Glutamatergic neuron (in vitro differentiated cells): ENCODE data around the gene PTPRN2. TPM values are rescaled to one million over a fixed set of nuclear protein-coding genes. Genes with fewer than 3 reads are reported as not detected.

Experiments
- DNase-seq: peaks from one replicate; pipeline ENCODE4 v3.0.0; 2022
- H3K27ac Mint-ChIP-seq: one replicate; pipeline ENCODE4 v1.8.0; 2020; ENCODE audit warnings: mild to moderate bottlenecking, mixed read lengths, inconsistent platforms; ENCODE audit not compliant: unreplicated experiment
- H3K27me3 Mint-ChIP-seq: one replicate; pipeline ENCODE4 v1.8.0; 2020; ENCODE audit warnings: mild to moderate bottlenecking, moderate library complexity, mixed read lengths, inconsistent platforms; ENCODE audit not compliant: unreplicated experiment
- H3K36me3 Mint-ChIP-seq: one replicate; pipeline ENCODE4 v1.8.0; 2020; ENCODE audit warnings: mild to moderate bottlenecking, mixed read lengths, inconsistent platforms; ENCODE audit not compliant: unreplicated experiment
- H3K4me1 Mint-ChIP-seq: one replicate; pipeline ENCODE4 v1.8.0; 2020; ENCODE audit warnings: mild to moderate bottlenecking, low read depth, mixed read lengths, inconsistent platforms; ENCODE audit not compliant: unreplicated experiment
- H3K4me3 Mint-ChIP-seq: one replicate; pipeline ENCODE4 v1.8.0; 2020; ENCODE audit warnings: mild to moderate bottlenecking, mixed read lengths, inconsistent platforms; ENCODE audit not compliant: unreplicated experiment
- H3K9me3 Mint-ChIP-seq: one replicate; pipeline ENCODE4 v1.8.0; 2020; ENCODE audit warnings: mild to moderate bottlenecking, moderate library complexity, mixed read lengths, inconsistent platforms; ENCODE audit not compliant: unreplicated experiment
- CTCF ChIP-seq: fragments of 200-600 bp; sonication (generic); IDR thresholded peaks from one replicate; pipeline ENCODE4 v1.5.0; 2021; ENCODE audit not compliant: partially characterized antibody, unreplicated experiment
- total RNA-seq: library from RNA; stranded (reverse); fragmentation: NEBNext Ultra II Directional; extraction: Animal tissue kit (Norgen Biotek cat#: 25700); gene quantifications from one replicate; pipeline ENCODE4 v1.2.1, GENCODE V29; 2021; ENCODE audit not compliant: unreplicated experiment

Gene PTPRN2
- total RNA-seq, 1 donor from 2014 or later: 49.0 TPM

GRCh38 chr7:158251061-158251965 lies 336.3 kb downstream of the PTPRN2 start:
- peaks cover 2% of the 10 kb centered on the region for H3K27me3 Mint-ChIP-seq

GRCh38 chr7:158249692-158250091 lies 337.9 kb downstream of the PTPRN2 start:
- H3K4me3 Mint-ChIP-seq: no peak overlapping the region
- no peaks in the 10 kb centered on the region for H3K4me1 Mint-ChIP-seq
- DNase-seq: no peak

More at GRCh38 chr7:158251061-158251965, 336.3 kb downstream of the PTPRN2 start:
- no peak for DNase-seq
- Mint-ChIP-seq H3K9me3 (peaks cover 15% of the 10 kb centered on the region), H3K27ac (no peak overlapping the region), H3K4me1 (no peaks in the 10 kb centered on the region), H3K36me3 (peaks cover 3% of the 10 kb centered on the region), H3K4me3 (no peak overlapping the region)
- no peak for TF ChIP-seq CTCF

GRCh38 chr7:158248816-158249215 lies 338.8 kb downstream of the PTPRN2 start:
- Mint-ChIP-seq H3K27me3 (peaks cover 4% of the 10 kb centered on the region), H3K27ac (no peak overlapping the region), H3K4me1 (no peaks in the 10 kb centered on the region), H3K4me3 (no peak overlapping the region), H3K36me3 (peaks cover 8% of the 10 kb centered on the region), H3K9me3 (peaks cover 9% of the 10 kb centered on the region)
- no peak for DNase-seq
- no peak for TF ChIP-seq CTCF

More at GRCh38 chr7:158249692-158250091, 337.9 kb downstream of the PTPRN2 start:
- Mint-ChIP-seq H3K9me3 (peaks cover 11% of the 10 kb centered on the region), H3K36me3 (peaks cover 8% of the 10 kb centered on the region), H3K27ac (no peak overlapping the region), H3K27me3 (peaks cover 4% of the 10 kb centered on the region)
- no peak for TF ChIP-seq CTCF

GRCh38 chr7:158247758-158248487 lies 339.7 kb downstream of the PTPRN2 start:
- Mint-ChIP-seq H3K27me3 (peaks cover 4% of the 10 kb centered on the region), H3K9me3 (peaks cover 4% of the 10 kb centered on the region), H3K36me3 (peaks cover 14% of the 10 kb centered on the region), H3K4me3 (no peak overlapping the region), H3K4me1 (no peaks in the 10 kb centered on the region), H3K27ac (no peak overlapping the region)
- no peak for DNase-seq
- no peak for TF ChIP-seq CTCF
